Activated T-helper 9 cell treated with anti-CD3 and anti-CD28 coated beads, Interleukin-2, amount 50 U/mL, for 16 hours (primary cell): ENCODE measurements around the gene ZNF92.
"Not testable (repeated sequence)": the region's sequence is repeated elsewhere in the genome, so short reads cannot be mapped to it uniquely, and the experiment has no call there.

Source experiments
- DNase-seq: peaks from one replicate; pipeline ENCODE4 v3.0.0-alpha.2; 2020; ENCODE audit warnings: low read depth

ZNF92 gene

DNA sequence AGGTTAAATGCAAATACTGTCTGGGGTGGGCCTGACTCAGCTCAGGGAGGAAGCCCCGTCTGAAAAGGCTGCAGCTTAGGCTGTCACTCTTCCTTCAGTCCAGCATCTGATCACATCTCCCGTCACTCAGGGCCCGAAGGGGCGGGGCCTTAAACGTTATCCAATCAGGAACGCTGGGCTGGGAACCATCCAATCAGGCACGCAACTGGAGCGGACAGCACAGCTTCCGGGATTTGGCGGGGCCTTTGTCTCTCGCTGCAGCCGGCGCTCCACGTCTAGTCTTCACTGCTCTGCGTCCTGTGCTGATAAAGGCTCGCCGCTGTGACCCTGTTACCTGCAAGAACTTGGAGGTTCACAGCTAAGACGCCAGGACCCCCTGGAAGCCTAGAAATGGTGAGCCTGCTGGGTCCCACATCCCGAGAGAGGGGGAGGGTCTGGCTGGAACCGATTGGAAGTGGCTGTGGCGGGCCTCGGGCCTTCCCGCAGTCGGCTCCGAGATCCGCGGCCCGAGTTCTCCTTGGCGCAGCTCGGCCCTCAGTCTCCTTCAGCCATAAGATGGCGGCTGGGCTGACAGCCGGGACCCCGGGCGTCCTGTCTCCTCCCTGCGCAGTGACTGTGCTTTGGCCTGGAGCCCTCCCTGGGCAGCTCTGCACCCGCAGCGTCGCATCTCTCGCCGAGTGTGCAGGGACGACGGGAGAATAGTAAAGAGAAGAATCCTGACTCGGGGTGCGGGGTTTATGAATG, at the start of gene ZNF92:
Gene ZNF92 (plus strand): TSS at position 248 of the 744 bp plus-strand sequence. CDS start 143 bp downstream, at position 391.
- peak; percentile 90 for DNase-seq

DNA sequence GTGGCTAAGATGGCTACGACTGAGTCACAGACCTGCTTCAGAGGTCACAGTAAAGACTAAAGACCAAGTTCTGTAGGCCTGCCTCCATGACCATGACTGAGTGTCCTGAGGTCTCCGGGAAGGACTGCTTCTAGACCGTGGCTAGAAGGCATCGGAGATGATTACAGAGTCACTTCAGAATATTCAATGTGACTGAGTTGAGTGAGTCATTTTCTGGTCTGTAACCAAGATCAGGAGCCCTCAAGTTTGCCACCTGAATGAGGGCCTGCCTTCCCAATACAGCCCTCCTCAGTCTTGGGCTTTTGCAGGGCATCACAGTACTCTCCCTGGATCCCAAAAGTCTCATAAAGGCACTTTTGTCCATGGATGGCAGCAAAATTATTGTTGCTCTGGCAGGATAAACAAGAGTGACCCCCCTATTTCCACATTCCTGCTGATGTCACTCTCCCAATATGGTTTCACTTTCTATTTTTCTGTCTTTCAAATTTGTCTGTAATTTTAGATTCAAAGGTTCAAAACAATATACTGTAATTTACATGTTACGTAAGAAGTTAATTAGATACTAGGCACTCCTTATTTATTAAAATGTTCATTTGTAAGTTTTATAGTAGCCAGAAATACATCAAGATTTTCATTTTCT, 47.7 kb upstream of the ZNF92 start:
- DNase-seq, result no peak

DNA sequence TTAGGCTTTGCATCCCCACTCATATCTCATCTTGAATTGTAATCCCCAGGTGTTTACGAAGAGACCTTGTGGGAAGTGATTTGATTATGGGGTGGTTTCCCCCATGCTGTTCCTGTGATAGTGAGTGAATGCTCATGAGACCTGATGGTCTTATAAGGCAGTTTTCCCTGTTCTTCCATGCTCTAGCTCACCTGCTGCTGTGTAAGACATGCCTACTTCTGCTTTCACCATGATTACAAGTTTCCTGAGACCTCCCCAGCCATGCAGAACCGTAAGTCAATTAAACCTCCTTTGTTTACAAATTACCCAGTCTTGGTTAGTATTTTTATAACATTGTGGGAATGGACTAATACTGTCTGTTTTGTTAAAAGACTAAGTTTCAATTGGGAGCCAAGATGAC, 35.3 kb upstream of the ZNF92 start:
- no peak for DNase-seq

DNA sequence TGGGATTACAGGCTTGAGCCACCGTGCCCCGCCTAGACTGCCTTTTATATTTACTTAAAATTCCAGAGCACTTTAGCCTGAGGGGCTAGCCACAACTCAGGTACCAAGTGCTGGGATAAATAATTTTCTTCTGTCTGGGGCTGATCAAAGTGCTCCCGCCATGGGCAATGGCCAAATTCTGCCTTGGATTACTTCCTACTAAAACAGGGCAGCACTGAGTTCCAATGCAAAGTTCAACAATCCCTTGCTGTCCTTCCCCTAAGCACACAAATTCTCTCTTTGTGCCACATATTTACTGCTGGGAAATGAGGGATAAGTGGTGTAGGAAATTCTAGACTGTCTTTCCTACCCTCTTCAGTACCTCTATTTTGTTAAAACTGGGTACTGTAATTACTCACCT, 34.4 kb upstream of the ZNF92 start:
- DNase-seq, result no peak

DNA sequence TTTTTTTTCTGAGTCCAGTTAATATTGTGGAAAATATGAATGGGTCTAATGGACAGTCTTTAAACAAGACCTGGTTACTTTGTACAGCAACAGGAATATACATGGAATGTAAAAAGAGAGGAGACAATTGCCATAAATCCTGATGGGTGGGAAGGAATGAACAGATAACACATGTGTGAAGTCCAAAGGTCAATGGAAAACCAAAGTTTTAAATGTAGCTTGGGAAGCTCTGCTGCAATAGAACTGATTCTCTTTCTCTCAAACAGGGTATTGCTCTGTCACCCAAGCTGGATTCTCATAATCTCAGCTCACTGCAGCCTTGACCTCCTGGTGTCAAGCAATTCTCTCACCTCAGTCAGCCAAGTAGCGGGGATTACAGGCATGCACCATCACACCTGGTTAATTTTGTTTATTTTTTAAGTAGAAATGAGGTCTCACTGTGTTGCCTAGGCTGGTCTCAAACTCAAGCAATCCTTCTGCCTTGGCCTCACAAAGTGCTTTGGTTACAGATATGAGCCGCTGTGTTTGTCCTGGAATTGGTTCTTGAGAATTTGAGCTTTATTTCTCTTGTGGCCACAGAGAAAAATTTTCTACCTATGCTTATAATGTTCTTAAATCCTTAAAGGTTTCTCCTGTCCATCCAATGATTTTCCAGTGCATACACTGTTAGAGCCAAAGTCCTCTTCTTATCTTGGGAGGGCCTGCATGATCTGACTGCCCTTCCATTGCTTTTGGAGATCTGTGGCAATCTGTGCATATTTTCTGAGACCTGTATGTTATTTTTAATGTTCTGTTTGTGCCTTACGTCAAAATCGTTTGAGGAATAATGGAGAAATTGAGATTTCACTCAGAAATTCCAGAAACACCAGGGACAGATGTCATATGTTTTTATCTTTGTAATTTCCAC, 30.7 kb upstream of the ZNF92 start:
- DNase-seq, result no peak

DNA sequence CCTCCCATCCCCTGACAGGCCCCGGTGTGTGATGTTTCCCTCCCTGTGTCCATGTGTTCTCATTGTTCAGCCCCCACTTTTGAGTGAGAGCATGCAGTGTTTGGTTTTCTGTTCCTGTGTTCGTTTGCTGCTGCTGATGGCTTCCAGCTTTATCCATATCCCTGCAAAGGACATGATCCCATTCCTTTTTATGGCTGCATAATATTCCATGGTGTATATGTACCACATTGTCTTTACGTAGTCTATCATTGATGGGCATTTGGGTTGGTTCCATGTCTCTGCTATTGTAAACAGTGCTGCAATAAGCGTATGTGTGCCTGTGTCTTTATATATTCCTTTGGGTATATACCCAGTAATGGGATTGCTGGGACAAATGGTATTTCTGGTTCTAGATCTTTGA, 29.1 kb upstream of the ZNF92 start:
- not testable (repeated sequence) for DNase-seq

DNA sequence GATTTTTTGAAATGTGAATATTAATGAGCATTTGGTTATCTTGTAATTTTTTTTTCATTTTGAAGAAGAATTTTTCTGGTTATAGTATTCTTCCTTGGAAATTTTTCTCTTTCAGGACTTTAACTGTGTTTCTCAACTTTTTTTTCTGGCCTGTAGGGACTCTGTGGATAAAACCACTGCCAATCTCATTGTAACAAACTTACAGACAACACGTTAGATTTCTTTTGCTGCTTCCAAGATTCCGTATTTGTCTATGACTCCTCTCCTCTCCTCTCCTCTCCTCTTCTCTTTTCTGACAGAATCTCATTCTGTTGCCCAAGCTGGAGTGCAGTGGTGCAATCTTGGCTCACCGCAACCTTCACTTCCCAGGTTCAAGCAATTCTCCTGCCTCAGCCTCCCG, 19.4 kb upstream of the ZNF92 start:
- no peak for DNase-seq

DNA sequence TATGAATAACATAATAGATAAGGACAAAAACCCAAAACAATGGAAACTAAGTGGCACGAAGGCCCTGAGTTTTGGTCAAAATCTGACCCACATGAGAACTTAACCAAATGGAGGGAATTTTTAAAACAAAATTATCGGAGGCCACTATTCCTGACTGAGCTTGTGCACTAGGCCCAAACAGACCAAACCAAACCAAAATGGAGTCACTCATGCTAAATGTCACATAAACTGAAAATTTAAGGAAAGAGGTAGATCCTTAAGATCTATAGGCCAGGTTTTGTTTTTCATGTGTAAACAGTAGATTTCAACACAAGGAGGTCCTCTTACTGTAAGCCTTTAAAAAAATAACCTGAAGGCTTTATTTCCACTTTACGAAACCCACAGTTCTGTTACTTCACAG, 3.8 kb upstream of the ZNF92 start:
- no peak for DNase-seq

DNA sequence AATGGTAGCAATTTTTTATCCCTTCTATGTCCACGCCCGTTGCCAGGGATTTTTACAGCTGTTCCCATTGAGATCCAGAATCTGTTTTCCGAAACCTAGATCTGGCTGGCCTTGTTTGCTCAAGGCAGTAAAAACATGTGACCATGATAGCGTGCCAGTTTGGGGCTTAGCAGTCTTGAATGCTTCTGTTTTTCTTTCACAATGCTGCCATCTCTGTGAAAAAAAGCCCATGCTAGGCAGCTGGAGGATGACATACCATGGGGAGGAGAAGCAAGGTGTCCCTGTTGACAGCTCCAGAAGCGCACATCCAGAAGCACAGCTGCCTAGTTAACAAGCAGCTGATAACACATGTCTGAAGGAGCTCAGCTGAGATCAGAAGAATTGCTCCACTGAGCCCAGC, 2.2 kb upstream of the ZNF92 start:
- no peak for DNase-seq

DNA sequence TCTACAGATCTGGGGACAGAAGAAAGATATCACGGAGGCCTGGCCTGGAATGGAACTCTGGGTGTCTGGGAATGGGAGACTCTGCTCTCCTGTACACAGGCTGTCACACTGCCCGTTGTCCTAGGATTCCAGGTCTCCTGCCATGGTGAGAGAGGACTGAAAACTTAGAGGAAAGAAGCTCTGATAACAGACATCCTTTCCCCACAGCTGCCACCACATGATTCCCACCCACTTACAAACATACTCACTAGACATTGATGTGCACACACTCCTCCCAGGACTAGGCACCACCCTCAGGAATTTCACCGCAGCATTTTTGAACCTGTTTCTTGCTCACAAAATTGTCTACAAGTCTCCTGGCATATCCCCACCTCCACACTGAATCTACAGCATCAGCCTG, 5.7 kb downstream of the ZNF92 start:
- no peak for DNase-seq

DNA sequence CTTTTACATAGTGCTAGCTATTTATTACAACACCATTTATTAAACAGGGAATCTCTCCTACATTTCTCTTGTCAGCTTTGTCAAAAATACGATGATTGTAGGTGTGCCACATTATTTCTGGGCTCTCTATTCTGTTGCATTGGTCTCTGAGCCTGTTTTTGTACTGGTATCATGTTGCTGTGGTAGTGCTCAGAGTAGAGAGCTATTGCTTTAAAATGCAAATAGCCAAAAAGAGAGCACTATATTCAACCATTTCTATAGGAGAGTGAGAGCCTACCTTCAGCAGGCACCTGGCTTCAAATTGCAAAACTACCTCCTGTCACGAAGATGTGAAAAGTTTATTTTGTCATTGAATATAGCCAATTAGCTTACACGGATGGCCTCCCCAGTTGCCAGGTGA, 8.1 kb downstream of the ZNF92 start:
- DNase-seq, result no peak

DNA sequence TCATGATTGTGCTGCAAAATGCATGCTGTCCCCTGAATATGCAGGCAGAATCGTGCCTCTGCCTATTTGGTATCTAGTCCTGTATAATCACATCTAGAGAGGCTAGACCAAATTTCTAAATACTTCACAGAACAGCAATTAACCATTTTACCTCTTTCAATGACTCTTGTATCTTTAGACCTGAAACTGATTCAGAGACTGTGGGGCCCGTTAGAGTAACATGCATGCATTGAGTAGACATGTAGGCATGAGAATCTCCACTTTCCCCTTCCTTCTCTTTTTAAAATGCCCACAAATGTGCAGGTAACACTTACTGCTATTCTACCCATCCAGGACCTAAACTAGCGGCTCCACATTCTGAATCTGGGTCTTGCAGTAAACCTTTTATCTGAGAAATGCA, 8.8 kb downstream of the ZNF92 start:
- DNase-seq, result no peak

DNA sequence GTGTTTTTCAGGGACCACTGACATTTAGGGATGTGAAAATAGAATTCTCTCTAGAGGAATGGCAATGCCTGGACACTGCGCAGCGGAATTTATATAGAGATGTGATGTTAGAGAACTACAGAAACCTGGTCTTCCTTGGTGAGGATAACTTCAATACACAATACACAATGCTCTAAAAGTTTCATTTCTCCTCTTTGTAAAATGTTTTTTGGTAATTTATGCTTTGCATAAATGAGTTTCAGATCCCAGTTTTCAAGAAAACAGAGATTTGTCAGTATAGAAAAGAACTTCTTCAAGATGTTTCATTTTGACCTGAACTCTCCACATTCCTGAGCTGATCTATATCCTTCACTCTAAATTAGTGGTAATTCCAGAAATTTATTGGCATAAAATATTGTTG, 14.2 kb downstream of the ZNF92 start:
- no peak for DNase-seq

DNA sequence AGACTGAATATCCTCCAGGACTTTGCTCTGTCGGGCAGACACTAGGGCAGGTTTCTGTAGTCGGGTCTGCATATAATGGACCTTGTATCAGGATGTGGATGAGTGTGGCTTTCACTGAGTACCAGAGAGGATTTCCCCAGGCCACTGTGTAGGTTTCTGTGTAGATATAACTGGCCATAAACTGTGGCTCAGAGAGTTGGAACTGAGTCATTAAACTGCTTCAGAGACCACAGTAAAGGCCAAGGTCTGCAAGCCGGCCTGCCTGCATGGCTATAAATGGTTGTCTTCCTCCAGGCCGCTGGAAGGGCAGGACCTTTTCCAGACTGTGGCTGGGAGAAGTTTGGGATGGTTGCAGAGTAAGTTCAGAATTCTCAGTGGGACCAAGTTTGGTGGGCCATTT, 16.9 kb downstream of the ZNF92 start:
- no peak for DNase-seq

DNA sequence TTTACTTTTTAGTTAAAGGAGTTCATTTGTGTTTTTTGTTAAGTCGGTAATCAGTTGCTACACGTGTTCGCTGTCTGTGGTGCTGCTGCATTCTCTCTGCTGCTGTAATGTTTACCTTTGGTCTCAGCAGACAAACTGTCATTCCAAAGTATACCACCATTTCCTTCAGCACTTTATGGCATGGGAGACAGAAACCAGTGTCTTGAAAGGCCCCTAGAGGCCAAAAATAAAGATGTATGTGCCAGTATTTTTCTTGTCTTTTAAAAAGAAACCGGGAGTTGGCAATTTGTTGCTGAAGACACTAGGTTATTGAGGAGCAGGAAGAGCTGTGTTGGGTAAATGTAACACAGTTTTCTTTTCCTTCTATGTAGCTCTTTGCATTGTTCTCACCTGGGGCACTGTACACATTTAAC, 24.1 kb downstream of the ZNF92 start:
- DNase-seq, result no peak

DNA sequence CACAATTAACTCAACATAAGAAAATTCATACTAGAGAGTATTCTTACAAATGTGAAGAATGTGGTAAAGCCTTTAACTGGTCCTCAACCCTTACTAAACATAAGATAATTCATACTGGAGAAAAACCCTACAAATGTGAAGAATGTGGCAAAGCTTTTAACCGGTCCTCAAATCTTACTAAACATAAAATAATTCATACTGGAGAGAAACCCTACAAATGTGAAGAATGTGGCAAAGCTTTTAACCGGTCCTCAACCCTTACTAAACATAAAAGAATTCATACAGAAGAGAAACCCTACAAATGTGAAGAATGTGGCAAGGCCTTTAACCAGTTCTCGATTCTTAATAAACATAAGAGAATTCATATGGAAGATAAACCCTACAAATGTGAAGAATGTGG, 25.0 kb downstream of the ZNF92 start:
- not testable (repeated sequence) for DNase-seq

DNA sequence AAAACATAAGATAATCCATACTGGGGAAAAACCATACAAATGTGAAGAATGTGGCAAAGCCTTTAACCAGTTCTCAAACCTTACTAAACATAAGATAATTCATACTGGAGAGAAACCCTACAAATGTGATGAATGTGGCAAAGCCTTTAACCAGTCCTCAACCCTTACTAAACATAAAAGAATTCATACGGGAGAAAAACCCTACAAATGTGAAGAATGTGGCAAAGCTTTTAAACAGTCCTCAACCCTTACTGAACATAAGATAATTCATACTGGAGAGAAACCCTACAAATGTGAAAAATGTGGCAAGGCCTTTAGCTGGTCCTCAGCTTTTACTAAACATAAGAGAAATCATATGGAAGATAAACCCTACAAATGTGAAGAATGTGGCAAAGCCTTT, 25.4 kb downstream of the ZNF92 start:
- DNase-seq, result not testable (repeated sequence)

DNA sequence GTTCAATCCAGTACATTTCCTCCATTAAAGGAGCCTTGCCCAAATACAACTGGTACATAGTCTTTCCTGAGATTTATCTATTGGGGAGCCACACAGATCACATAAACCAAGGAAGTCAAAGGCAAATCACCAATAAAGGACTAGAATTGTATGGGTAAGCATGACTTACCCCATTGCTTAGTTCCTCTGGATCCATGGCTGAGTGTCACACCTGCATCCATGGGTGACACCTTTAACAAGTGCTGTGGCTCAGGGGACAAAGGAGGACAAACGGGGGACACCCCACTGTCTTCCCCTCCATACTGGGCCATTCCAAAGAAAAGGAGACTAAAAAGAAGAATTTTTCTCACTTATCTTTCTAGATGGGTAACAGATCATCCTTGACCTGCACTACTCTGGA, 30.4 kb downstream of the ZNF92 start:
- DNase-seq, result no peak

DNA sequence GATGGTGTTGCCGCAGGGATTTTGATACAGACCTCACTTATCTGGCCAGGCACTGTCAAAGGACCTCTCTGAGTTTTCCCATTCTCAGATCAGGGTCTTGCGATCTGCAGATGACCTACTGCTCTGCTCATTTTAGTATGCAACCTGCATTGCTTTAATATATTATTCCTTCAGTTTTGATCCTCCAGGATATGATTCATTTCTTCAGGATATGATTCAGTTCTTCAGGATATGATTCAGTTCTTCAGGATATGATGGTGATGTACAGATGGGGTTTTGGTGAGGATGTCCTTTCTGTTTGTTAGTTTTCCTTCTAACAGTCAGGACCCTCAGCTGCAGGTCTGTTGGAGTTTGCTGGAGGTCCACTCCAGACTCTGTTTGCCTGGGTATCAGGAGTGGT, 33.1 kb downstream of the ZNF92 start:
- not testable (repeated sequence) for DNase-seq

DNA sequence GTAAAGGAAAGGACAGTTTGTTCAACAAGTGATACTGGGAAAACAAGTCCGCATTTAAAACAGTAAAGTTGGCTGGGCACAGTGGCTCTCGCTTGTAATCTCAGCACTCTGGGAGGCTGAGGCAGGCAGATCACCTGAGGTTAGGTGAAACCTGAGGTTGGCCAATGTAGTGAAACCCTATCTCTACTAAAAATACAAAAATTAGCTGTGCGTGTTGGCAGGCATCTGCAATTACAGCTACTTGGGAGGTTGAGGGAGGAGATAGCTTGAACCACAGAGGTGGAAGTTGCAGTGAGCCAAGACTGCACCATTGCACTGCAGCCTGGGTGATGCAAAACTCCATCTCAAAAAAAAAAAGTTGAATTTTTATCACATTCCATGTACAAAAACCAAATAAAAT, 35.7 kb downstream of the ZNF92 start:
- no peak for DNase-seq

DNA sequence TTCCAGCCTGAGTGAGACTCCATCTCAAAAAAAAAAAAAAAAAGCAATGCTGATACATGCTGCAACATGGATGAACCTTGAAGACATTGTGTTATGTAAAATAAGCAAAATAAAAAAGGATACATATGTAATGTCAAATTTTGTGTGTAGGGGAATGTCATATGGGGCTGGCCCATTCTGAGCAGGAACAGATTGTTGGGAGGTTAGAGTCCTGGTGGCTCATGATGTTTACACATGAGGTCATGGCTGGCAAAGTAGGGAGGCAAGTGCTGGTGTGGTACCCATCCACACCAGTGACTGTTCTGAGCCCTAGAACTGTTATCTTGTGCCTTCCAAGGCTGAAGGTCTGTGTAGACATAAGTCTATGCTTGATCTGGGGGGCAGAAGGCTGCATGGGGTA, 37.6 kb downstream of the ZNF92 start:
- DNase-seq, result no peak

DNA sequence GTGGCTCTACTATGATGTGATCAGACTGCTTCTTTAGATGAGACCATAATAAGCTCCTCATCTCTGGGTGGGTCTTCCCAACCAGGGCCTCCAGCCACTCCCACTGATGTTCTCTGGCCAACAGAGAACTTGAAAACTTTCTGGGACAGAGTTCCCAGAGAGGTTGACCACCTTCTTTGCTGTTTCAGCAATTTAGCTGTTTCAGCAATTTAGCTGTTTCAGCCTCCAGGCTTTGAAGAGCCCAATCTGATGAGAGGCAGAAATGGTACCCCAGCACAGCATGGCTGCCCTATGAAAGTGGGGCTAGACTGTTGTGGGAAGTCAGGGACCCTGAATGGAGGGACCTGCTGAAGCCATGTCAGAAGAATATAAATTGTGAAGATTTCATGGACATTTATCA, 49.0 kb downstream of the ZNF92 start:
- no peak for DNase-seq

DNA sequence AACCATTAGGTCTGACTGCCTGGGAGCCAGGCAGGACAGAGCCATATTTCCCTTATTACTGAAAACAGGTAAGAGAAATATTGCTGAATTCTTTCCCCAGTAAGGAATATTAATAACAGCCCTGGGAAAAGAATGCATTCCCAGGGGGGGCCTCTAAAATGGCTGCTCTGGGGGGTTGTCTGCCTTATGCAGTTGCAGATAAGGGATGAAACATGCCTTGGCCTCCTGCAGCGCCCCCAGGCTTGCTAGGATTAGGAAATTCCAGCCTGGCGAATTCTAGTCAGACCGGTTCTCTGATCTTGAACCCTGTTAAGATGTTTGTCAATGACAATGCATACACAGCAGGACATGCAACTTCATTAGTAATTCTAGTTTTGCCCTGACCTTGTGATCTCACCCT, 49.6 kb downstream of the ZNF92 start:
- DNase-seq, result not testable (repeated sequence)
